T follicular helper cell (primary cell): ENCODE measurements around the gene TIMM17A.
"Not testable (repeated sequence)": the region's sequence is repeated elsewhere in the genome, so short reads cannot be mapped to it uniquely, and the experiment has no call there.

Source experiments
- DNase-seq: peaks from one replicate; pipeline ENCODE4 v3.0.0-alpha.2; 2020; ENCODE audit warnings: low read depth

TIMM17A gene

DNA sequence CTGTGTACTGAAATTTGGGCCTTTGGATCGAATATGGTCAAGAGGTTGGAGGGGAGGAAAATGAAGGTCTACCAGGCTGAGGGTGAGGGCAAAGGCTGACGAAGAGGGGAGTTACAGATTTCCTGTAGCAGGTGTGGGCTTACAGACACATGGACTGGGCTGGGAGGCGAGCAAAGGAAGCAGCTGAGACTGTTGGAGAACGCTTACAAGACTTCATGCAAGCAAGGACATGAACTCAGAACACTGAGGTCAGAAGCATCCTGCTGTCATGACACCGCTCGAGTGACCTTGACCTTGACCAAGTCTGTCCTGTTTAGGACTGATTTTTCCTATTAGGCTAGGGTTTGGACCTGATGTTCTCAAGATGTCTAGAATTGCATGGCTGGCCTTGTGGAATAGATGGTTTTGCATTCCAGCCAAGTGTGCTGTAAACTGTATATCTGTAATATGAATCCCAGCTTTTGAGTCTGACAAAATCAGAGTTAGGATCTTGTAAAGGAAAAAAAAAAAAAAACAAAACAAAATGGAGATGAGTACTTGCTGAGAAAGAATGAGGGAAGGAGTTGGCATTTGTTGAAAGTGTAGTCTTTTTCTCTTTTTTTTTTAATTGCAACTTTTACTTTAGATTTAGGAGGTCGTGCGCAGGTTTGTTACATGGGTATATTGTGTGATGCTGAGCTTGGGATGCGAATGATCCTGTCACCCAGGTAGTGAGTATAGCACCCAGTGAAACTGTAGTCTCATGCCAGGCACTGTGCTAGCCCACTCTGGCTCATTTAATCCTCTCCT lies 60.9 kb downstream of the TIMM17A start:
- DNase-seq, result no peak

DNA sequence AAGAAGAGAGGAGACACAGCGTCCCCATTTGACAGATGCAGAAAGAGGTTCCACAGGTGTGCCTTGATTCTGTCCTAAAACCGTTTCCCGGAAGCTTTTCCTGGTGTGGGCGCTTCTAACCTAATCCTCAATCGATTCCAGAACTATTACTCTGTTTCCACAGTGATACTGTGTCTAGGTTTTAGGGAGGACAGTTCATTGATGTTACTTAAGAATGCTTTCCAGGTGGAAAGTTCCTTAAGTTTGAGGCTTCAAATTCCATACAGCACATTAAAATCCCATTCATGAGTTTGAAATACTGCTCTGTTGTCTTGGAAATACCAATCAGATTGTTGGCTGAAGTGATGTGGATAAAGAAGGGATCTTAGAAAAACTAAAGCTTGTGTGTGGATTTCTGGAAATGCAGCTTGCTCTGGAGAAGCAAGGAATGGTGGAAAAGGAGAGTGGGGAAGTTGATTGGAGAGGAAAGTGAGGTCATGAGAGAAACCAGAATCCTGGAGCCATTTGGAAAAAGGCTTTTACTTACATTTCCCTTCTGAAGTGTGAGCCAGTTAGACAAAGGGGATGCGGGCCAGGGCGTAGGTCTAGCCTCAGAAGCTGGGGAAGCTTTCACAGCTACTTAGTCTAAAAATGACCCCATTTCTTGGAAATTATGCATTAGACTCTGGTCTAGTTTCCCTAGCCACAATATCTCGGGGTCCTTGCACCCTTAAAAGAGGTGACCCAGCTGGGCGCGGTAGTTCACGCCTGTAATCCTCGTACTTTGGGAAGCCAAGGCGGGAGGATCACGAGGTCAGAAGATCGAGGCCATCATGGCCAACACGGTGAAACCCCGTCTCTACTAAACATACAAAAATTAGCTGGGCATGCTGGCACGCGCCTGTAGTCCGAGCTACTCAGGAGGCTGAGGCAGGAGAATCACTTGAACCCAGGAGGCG lies 61.8 kb downstream of the TIMM17A start:
- DNase-seq, result no peak

DNA sequence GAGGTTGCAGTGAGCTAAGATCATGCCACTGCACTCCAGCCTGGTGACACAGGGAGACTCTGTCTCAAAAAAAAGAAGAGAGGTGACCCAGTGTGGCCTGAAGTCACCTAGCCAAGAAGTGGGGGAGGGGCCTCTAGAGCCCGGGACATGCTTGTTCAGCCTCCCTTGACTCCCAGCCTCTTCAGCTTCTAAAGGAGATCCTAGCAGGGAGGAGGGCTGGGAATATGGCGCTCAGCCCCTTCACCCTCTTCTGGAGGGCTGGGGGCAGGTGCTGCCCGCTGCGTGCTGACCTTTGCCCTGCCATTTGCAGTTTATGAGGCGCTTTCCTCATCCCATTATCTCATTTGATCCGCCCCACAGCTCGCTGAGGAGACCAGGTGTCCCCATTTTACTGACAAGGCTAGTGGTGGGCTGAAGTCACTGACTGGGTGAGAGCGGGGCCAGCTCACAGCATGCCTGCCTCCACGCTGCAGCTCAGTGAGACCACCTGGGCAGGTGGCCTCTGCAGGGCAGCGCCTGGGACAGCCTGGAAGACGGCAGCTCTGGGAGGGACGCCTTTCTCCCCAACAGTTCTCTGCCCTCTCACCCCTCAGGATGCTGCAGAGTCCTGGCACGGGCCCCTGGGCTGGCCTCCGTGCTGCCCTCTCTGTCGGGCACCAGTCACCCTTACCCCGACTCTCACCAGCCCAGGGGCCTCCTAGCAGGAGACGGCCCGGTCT lies 62.6 kb downstream of the TIMM17A start:
- no peak for DNase-seq

DNA sequence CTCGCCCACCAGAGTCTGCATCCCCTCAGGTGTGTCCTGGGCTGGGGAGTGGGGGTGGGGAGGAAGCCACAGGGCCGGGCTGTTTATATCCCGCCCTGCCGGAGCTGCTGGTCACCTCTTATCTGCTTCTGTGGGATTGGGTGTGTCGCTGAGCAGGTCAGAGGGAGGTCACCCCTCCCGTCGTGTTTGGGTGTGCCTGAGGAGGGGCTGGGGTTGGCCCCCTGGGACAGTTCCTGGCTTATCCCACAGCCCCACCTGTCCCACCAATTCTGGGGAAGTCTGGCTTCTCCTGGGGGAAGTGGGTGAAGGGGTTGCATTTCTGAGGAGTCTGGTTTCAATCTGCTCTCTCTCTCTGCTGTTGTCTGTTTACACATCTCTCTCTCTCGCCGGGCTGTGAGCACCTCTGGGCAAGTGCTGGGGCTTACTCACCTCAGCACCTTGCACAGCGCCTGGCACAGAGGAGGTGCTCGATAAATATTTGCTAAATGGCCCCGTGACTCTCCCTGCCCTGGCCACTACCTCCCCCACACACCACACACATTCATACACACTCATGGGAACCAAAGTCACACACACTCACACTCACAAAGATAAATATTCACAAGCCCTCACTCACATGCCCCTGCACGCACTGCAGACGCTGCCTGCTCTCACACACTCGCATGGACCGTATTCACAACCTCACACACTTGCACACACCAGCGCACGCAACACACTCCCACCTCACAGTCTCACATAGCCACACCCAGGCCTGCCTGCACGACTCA lies 63.3 kb downstream of the TIMM17A start:
- no peak for DNase-seq

DNA sequence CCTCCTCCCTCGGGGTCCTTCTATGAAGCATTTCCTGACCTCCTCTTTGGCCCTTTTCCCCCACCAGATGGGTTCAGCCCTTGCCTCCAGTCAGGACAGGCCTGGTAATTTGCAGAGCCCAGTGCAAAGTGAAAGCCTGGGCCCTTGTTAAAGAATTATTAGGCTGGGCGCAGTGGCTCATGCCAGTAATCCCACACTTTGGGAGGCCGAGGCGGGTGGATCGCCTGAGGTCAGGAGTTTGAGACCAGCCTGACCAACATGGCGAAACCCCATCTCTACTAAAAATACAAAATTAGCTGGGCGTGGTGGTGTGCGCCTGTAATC lies 63.9 kb downstream of the TIMM17A start:
- not testable (repeated sequence) for DNase-seq
